ENCODE results near the gene ZFPM1.

DNA sequence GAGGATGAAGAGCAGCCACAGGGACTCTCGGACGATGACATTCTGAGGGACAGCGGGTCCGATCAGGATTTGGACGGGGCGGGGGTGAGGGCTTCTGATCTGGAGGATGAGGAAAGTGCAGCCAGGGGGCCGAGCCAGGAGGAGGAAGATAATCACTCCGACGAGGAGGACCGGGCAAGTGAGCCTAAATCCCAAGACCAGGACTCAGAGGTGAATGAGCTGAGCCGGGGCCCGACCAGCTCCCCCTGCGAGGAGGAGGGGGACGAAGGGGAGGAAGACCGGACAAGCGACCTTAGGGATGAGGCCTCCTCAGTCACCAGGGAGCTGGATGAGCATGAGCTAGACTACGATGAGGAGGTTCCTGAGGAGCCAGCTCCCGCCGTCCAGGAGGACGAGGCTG, 124.1 kb downstream of the ZFPM1 start:
- TF ChIP-seq POLR2AphosphoS5 (IDR thresholded peaks at IDR 0.05; ENCODE audit: borderline replicate concordance, low read depth, low read length) (no peak), EZH2 (IDR thresholded peaks at IDR 0.05) (no peak), FOXP2 (optimal IDR thresholded peaks at IDR 0.05; ENCODE audit: control extremely low read depth, extremely low read length, insufficient read depth) (no peak)
